Epithelial cell of esophagus (primary cell): Measurements from ENCODE around the gene MPP2.

Experiments
- DNase-seq: peaks from one replicate; pipeline ENCODE4 v3.0.0; 2010; ENCODE audit warnings: low read depth
- H3K4me3 ChIP-seq: 2 replicates; pipeline ENCODE4 v1.5.1; 2011; ENCODE audit warnings: mild to moderate bottlenecking, low read length, control low read depth
- CTCF ChIP-seq: IDR thresholded peaks from 2 replicates; pipeline ENCODE4 v1.5.1; 2011; ENCODE audit warnings: low read depth, mild to moderate bottlenecking, low read length, control low read depth, inconsistent platforms; ENCODE audit not compliant: insufficient read depth; ENCODE audit errors: missing control alignments

The MPP2 gene

DNA sequence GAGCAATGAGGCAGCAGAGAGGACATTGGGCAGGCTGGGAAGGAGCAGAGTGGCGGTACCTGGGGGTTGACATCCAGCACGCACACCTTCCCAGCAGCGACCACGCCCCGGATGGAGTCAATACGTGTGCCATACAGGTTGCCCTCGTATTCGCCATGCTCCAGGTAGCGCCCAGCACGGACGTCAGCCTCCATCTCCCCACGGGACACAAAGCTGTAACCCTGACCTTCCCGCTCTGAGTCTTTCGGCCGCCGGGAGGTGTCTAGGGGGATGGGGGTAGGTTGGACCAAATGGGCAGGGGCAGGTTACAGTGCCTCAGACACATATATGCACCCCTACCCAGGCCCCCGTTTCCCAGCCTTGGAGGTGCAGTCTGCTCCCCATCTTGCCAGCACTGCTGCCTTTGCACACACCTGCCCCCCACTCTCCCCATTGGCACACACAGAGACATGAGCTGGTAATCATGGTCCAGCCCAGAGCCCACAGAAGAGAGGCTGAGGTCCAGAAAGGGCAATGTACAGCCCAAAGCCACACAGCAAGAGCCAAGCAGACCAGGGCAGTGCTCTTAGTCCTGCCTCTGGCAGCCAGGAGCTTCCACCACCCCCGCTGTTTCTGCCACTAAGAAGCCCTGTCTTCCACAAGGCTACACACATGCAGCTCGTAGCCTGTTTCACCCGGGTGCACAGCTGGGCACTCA is 27.5 kb downstream of the MPP2 start:
- no peak for DNase-seq
- no peak overlapping the region for H3K4me3 ChIP-seq
- no peak for TF ChIP-seq CTCF

DNA sequence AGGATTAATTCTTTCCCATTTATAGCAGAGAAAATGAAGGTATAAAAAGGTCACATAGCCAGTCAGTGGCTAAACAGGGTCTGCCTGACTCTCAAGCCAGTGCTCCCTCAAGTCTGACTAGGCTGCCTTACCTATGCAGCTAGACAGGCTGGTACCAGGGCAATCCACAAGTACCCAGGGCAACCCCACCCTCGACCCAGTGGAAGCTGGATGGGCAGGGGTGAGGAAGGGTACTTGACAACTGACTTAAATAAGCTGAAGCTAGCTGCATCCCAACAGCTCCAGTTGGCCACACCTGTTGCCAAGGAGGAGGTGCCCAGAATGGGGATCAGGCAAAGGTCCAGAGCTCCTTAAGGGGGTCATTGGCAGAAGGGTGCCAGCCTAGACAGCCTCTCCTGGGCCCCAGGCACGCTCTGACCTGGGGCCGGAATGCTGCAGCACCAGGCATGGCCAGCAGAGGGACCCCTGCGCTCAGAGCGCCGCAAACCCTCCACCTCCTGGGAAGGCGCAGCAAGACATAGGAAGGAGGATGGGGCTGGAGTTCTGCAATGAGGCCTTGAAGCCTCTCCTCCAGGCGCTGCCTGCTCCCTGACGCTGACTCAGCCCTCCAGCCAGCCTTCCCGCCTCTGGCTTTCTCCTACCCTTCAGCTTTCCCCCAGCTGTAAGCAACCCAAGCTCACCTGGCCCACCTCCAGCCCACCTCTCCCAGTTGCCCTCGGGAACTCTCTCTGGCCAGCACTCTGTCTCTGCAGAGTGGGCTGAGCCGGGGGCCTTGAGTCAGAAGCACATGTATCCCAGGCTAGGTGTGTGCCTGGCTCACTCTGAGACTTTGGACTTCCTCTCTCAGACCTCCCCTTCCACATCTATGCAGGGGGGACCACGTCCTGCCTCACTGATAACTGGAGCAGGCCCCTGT is 28.8 kb downstream of the MPP2 start:
- TF ChIP-seq CTCF: peak; percentile 97
- peak; percentile 85 for DNase-seq
- no peak overlapping the region for H3K4me3 ChIP-seq

- no peak overlapping the region for H3K4me3 ChIP-seq
- DNase-seq: no peak
- no peak for TF ChIP-seq CTCF
Observed at GRCh38 chr17:43877451-43878155, 29.7 kb downstream of the MPP2 start.

- no peak for DNase-seq
- TF ChIP-seq CTCF: no peak
- no peak overlapping the region for H3K4me3 ChIP-seq
Observed at GRCh38 chr17:43877031-43877430, 30.3 kb downstream of the MPP2 start.

- no peak for TF ChIP-seq CTCF
- no peak overlapping the region for H3K4me3 ChIP-seq
- peak; percentile 23 for DNase-seq
Observed at GRCh38 chr17:43875476-43876147, 31.7 kb downstream of the MPP2 start.

- H3K4me3 ChIP-seq: no peak overlapping the region
- DNase-seq: no peak
- no peak for TF ChIP-seq CTCF
Observed at GRCh38 chr17:43874293-43874692, 33.0 kb downstream of the MPP2 start.
